Frontal cortex (tissue), 4 donors: ENCODE results near the gene ANO2. TPM values are rescaled to one million over a fixed set of nuclear protein-coding genes. Genes with fewer than 3 reads are reported as not detected.
"Not testable (repeated sequence)": the region's sequence is repeated elsewhere in the genome, so short reads cannot be mapped to it uniquely, and the experiment has no call there.

Experiments used
- DNase-seq, 2 donors: peaks; one replicate each; pipeline ENCODE4 v3.0.0; 2012; ENCODE audit warnings: low spot score in 2 of 2
- FAIRE-seq: peaks from 2 replicates; lab custom pipeline; 2012; peaks lifted over from hg19 to GRCh38; lab: Jason Lieb, UNC
- total RNA-seq: library from RNA; depleted of rRNA; stranded (reverse); fragments of >200 nt; gene quantifications from one replicate; pipeline ENCODE4 v1.2.3, GENCODE V29; 2014
- donor health status: control.
- donor health status: control.
- donor health status: control.

ANO2 gene
- total RNA-seq, 1 donor from 2014 or later: 4.1 TPM

DNA sequence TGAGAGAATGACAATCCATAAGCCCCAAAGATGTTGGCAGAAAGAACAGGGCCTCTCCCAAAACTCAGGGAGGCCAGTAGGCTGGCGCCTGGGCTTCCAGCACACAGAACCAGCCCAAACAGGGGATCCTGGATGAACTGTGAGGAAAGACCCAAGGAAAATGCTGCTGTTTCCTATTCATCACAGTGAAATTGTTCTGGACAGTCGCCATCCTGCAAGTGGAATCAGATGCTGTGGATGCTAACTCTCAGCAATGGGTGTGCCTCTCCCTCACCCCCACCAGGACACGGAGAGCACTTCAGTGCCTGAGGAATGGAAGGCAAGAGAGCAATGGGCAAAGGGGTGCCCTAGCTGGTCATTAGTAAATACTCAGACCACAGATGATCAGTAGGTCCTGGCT lies 80.8 kb downstream of the ANO2 start:
- no peak for DNase-seq
- no peak for FAIRE-seq

DNA sequence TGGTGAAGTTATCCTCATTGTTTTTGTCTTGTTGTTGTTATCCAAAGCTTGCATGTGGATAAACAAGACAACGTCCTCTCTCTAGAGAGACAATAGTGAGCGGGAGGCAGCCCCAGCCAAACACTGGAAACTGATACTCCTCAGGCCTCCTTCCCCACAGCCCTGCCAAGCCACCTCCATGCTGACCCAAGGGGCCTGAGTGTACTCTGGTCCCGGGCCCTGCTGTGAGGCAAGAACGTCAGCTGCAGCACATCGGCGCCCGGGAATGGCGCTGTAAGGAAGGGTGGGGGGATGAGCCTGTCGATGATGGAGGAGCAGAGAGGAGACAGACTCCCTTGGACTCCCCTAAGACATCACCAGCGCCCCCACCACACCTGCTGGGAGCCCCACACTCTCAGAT lies 83.6 kb downstream of the ANO2 start:
- FAIRE-seq (no peak), DNase-seq (no peak)

- DNase-seq (no peak), FAIRE-seq (no peak)
Observed at GRCh38 chr12:5856692-5857091, 88.4 kb downstream of the ANO2 start.

DNA sequence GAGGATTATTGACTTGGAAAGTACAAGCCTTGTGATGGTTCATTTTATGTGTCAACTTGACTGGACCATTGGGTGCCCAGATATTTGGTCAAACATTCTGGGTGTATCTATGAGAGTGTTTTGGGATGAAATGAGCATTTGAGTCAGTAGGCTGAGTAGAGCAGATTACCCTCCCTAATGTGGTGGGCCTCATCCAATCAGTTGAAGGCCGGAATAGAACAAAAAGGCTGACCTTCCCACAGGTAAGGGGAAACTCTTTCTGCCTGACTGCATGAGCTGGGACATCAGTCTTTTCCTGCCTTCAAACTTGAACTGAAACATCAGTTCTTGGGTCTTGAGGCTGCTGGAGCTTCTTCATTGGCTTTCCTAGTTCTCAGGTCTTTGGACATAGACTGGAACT lies 98.1 kb downstream of the ANO2 start:
- DNase-seq: no peak
- FAIRE-seq: no peak

DNA sequence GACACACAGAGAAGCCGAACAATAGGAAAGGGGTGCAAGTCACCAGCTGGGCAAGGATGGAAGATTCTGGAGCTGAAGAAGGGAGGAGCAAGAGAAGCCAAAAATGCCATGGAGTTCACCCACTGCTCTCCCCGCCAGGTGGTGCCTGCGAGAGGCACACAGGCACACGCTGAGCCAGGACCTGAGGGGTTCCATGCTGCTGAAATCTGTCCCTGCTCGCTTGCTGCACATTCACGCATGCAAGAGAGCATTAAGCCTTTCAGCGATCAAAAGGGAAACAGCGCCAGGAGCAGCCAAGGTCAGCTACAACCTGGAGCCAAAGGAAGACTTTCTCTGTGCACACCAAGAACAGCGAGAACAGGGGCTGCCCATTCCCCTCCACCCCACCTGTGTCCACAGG lies 104.1 kb downstream of the ANO2 start:
- no peak for DNase-seq
- no peak for FAIRE-seq

GRCh38 chr12:5830111-5830510 lies 114.9 kb downstream of the ANO2 start:
- DNase-seq (no peak), FAIRE-seq (no peak)

- DNase-seq: no peak
Observed at GRCh38 chr12:5827591-5827990, 117.5 kb downstream of the ANO2 start.

DNA sequence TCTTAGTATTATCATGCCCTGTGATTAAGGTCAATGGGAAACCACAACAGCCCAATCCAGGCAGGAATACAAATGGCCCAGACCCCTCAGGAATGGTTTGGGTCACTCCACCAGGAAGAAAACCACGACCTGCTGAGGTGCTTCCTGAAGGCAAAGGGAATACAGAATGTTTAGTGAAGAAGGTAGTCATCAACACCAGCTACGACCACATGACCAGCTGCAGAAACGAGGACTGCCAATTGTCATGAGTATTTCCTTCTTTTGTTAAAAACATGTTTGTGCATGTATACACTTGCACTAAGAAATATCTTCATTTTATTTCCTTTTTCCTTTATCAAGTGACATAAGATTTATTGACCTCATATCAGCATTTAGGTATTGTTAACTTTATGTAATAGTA lies 119.3 kb downstream of the ANO2 start:
- DNase-seq, FAIRE-seq: not testable (repeated sequence)

More at GRCh38 chr12:5827591-5827990, 117.5 kb downstream of the ANO2 start:
- FAIRE-seq: no peak

DNA sequence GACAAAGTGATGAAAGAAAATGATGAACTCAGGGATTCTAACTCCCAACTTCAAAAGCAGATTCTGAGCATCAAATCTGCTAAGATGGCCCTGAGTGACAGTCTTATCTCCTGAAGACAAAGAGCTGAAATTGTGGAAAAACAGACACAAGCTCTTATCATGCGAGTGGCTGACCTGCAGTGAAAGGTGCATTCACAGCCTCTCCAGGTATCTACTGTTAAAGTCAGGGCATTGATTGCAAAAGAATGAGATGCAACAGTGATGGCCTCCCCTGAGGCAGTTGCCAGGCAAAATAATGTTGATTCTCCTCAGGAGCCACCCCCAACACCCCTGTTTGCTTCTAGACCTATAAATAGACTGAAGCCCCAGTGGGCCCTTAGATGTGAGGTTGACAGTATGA lies 126.2 kb downstream of the ANO2 start:
- not testable (repeated sequence) for DNase-seq, FAIRE-seq

- FAIRE-seq (no peak), DNase-seq (no peak)
Observed at GRCh38 chr12:5817246-5817645, 127.8 kb downstream of the ANO2 start.

GRCh38 chr12:5809586-5809985 lies 135.5 kb downstream of the ANO2 start:
- DNase-seq (no peak), FAIRE-seq (no peak)

- DNase-seq (no peak), FAIRE-seq (no peak)
Observed at GRCh38 chr12:5808981-5809380, 136.1 kb downstream of the ANO2 start.

- FAIRE-seq (no peak), DNase-seq (no peak)
Observed at GRCh38 chr12:5807514-5808219, 137.4 kb downstream of the ANO2 start.

GRCh38 chr12:5807090-5807414 lies 138.0 kb downstream of the ANO2 start:
- DNase-seq (no peak), FAIRE-seq (no peak)

GRCh38 chr12:5806371-5807089 lies 138.5 kb downstream of the ANO2 start:
- no peak for FAIRE-seq
- DNase-seq: no peak

DNA sequence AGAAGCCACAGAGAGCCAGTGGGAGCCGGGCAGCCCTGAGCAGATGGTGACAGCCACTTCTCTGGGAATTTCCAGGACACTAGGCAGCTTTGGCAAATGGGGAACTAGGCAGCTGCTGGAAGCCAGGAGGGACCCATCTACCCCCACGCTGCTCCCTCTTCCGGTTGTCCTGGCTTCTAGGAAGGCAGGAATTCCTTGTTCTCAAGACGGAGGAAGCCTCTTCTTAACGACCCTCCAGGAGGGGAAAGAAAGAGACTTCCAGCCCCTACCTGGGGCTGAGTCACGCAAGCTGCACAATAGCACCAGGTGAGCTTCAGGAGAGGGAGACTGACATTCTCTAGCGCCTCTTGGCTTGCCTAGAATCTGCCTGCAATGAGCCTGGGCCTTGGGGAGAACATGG lies 141.5 kb downstream of the ANO2 start:
- FAIRE-seq (no peak), DNase-seq (no peak)

GRCh38 chr12:5798242-5799015 lies 146.6 kb downstream of the ANO2 start:
- DNase-seq: no peak
- FAIRE-seq: no peak

DNA sequence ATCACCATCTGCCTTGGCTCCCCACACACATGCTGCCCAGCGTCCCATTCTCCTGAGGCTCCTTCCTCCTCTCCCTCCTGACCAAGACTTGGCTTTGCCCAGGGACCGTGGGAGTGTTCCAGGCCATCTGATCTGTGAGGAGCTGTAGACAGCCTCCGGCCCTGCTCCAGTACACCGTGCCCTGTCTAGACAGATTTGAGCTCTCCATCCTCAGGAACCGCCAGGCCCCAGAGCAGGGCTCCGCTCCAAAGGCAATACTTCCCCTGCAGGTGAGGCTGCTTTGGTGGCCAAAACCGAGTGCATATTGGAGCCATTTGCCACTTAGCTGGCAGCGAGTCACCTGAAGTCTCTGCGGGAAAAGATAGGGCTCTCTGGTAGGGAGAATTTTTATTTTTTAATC lies 147.4 kb downstream of the ANO2 start:
- FAIRE-seq: no peak
- DNase-seq: no peak

GRCh38 chr12:5796959-5797225 lies 148.2 kb downstream of the ANO2 start:
- DNase-seq (no peak), FAIRE-seq (no peak)

GRCh38 chr12:5796171-5796958 lies 148.7 kb downstream of the ANO2 start:
- FAIRE-seq (no peak), DNase-seq (no peak)
